ENCODE data around the gene OR1F1. TPM values are rescaled to one million over a fixed set of nuclear protein-coding genes. Genes with fewer than 3 reads are reported as not detected.
"Not testable (repeated sequence)": the region's sequence is repeated elsewhere in the genome, so short reads cannot be mapped to it uniquely, and the experiment has no call there.

Gene OR1F1
- total RNA-seq (2014; rRNA removed; shearing (Covaris generic)), result not detected in 2 replicates

DNA sequence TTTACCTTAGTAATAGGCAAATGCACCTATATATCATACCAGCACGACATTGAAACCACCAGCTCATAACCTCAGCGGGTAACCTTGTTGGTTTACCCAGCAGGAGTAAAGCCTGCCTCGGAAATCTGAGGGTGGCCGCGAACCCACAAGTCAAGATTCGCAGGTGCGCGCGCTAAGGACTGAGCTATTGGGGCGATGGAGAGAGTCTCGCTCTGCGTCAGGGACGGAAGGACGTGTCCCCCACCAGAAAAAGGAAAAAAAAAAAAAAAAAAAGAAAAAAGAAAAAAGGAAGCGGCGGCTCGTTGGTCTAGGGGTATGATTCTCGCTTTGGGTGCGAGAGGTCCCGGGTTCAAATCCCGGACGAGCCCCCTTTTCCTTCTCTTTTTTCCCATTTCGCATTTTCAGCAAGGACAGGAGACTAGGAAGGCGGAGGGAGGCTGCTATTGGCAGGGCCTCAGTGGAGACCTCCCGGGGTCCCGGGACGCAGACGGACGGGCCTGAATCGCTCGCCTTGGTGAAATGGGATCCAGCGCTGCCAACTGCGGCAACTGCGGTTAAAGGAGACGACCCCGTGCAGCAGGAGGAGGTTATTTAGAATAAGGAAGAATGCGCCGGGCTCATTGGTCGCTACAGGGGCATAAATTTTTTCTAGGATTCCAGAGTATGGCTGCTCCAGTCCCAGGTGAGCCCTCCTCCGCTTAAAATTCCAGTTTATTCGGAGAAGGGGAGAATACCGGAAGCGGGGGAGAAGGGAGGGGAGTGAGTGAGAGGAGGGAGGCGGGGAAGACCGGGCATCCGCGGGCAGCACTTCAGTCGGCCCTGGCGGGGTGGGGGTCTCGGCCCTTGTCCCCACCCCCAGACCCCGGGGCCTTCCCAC is at the start of gene OR1F1:
Gene OR1F1, plus strand, starts transcription at position 407 of the 877 bp plus-strand sequence.
- in situ Hi-C loops (cut with HindIII; ENCODE audit: low sequenced_read_pairs), result no loop called here
- peak; percentile 65 for DNase-seq (ENCODE audit: low spot score)

DNA sequence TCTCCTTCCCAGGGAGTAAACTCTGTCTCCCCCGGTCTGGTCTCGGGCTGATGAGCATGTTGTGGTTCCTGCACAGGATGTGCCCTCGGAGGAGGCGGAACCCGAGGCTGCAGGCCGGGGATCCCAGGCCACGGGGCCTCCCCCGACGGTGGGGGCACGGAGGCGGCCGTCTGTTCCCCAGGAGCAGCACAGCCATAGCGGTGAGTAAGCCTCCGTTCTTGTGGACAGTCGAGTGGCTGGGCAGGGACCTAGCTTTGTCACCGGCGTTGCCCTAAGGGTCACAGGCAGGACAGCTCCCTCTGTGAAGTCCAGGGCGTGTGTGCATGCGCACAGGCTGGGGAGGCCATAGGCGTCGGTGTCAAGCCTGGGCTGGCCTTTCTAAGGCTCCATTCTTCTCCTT is 49.7 kb upstream of the OR1F1 start:
- no peak for DNase-seq (ENCODE audit: low spot score)
- in situ Hi-C loops (cut with HindIII; ENCODE audit: low sequenced_read_pairs), result no loop called here

- in situ Hi-C loops (cut with HindIII; ENCODE audit: low sequenced_read_pairs), result no loop called here
- no peak for DNase-seq (ENCODE audit: low spot score)
These were observed 49.1 kb upstream of the OR1F1 start for GRCh38 chr16:3138823-3139426.

GRCh38 chr16:3139561-3139960 is 48.4 kb upstream of the OR1F1 start:
- DNase-seq (ENCODE audit: low spot score); in situ Hi-C loops (cut with HindIII; ENCODE audit: low sequenced_read_pairs): not testable (repeated sequence)

DNA sequence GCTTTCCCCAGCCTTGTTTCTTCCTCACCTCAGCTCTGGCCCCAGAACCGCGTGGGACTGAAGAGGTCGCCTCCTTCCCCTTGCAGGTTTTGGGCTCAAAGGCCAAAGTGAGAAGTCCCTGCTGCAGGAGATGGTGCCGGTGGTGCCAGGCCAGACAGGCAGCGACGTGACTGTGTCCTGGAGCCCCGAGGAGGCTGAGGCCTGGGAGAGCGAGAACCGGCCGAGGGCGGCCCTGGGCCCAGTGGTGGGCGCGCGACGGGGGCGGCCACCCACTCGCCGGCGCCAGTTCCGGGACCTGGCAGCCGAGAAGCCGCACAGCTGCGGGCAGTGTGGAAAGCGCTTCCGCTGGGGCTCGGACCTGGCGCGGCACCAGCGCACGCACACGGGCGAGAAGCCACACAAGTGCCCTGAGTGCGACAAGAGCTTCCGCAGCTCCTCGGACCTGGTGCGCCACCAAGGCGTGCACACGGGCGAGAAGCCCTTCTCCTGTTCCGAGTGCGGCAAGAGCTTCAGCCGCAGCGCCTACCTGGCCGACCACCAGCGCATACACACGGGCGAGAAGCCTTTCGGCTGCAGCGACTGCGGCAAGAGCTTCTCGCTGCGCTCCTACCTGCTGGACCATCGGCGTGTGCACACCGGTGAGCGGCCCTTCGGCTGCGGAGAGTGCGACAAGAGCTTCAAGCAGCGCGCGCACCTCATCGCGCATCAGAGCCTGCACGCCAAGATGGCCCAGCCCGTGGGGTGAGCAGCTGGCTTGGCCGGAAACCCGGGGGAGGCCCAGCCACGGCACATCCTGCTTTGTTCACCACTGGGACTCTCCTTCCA is 47.2 kb upstream of the OR1F1 start:
- in situ Hi-C loops (cut with HindIII; ENCODE audit: low sequenced_read_pairs), result no loop called here
- DNase-seq (ENCODE audit: low spot score), result no peak

- in situ Hi-C loops (cut with HindIII; ENCODE audit: low sequenced_read_pairs), result no loop called here
- DNase-seq (ENCODE audit: low spot score), result no peak
These were observed 46.2 kb upstream of the OR1F1 start for GRCh38 chr16:3141781-3142311.

GRCh38 chr16:3142327-3142726 is 45.7 kb upstream of the OR1F1 start:
- in situ Hi-C loops (cut with HindIII; ENCODE audit: low sequenced_read_pairs), result no loop called here
- DNase-seq (ENCODE audit: low spot score), result no peak

DNA sequence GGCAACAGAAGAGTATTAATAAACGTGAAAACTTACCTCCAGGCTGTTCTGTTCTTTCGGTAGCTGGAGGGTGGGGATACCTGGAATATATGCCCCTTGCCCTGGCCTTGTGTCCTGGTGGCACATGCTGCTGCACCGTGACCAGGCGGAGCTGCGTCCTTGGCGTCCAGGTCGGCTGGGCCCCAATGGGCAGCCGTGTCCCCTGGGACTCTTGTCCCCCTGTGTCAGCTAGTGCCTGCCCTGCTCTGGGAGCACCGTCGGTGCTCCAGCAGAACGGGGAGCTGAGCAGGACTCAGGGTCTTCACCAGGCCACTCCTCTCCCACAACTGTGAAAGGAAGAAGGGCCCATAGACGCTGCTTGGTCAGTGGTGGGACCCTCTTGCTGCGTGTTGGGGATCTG is 45.2 kb upstream of the OR1F1 start:
- DNase-seq (ENCODE audit: low spot score), result no peak
- in situ Hi-C loops (cut with HindIII; ENCODE audit: low sequenced_read_pairs), result no loop called here

DNA sequence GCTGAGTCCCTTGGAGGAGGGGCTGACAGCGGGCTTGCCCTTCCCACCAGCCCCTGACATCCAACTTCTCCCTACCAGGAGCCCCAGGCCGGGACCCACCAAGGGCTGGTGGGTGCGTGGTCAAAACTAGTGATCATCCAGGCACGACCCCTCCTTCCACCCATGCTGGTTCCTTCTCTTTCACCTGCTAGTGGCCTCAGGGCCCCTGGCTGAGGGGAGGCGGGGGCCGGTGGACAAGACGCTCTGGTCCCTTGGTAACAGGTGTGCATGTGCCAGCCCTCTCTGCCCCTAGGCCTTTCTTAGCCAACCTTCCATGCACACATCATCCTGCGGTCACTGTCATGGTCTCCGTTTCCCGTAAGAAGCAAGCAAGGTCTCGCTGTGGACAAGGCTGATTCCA is 44.8 kb upstream of the OR1F1 start:
- DNase-seq (ENCODE audit: low spot score), result no peak
- in situ Hi-C loops (cut with HindIII; ENCODE audit: low sequenced_read_pairs), result no loop called here

- in situ Hi-C loops (cut with HindIII; ENCODE audit: low sequenced_read_pairs), result no loop called here
- DNase-seq (ENCODE audit: low spot score), result peak; percentile 98
These were observed 44.2 kb upstream of the OR1F1 start for GRCh38 chr16:3143598-3144320.

- in situ Hi-C loops (cut with HindIII; ENCODE audit: low sequenced_read_pairs), result no loop called here
- no peak for DNase-seq (ENCODE audit: low spot score)
These were observed 43.6 kb upstream of the OR1F1 start for GRCh38 chr16:3144321-3144983.

DNA sequence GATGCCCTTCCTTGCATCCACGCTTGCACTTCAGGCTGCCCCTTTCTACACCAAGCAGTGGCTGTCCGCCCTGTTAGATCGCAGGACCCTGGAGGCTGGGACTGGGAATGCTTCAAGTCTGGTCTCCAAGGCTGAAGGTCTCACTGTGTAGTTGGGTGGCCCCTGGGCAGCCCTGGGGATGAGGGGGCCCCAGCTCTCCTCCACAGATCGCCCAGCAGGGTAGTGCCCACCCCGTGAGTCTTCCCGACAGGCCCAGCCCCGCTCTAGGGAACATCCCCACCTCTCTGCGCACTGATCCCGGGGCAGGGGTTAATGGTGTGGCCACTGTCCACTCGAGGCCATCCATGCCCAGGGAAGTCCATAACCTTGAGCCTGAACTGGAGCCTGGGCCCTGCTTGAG is 42.9 kb upstream of the OR1F1 start:
- DNase-seq (ENCODE audit: low spot score), result no peak
- in situ Hi-C loops (cut with HindIII; ENCODE audit: low sequenced_read_pairs), result loop anchor here (5.0 kb wide), 1 partner anchor 83 kb away; no protein-coding TSS in a partner anchor

GRCh38 chr16:3145660-3146059 is 42.3 kb upstream of the OR1F1 start:
- in situ Hi-C loops (cut with HindIII; ENCODE audit: low sequenced_read_pairs), result loop anchor here (5.0 kb wide), 1 partner anchor 83 kb away; no protein-coding TSS in a partner anchor
- no peak for DNase-seq (ENCODE audit: low spot score)

- in situ Hi-C loops (cut with HindIII; ENCODE audit: low sequenced_read_pairs), result loop anchor here (5.0 kb wide), 1 partner anchor 85 kb away; no protein-coding TSS in a partner anchor
- DNase-seq (ENCODE audit: low spot score), result no peak
These were observed 40.8 kb upstream of the OR1F1 start for GRCh38 chr16:3147046-3147756.

GRCh38 chr16:3147757-3148104 is 40.3 kb upstream of the OR1F1 start:
- in situ Hi-C loops (cut with HindIII; ENCODE audit: low sequenced_read_pairs), result loop anchor here (5.0 kb wide), 1 partner anchor 85 kb away; no protein-coding TSS in a partner anchor
- DNase-seq (ENCODE audit: low spot score), result no peak

DNA sequence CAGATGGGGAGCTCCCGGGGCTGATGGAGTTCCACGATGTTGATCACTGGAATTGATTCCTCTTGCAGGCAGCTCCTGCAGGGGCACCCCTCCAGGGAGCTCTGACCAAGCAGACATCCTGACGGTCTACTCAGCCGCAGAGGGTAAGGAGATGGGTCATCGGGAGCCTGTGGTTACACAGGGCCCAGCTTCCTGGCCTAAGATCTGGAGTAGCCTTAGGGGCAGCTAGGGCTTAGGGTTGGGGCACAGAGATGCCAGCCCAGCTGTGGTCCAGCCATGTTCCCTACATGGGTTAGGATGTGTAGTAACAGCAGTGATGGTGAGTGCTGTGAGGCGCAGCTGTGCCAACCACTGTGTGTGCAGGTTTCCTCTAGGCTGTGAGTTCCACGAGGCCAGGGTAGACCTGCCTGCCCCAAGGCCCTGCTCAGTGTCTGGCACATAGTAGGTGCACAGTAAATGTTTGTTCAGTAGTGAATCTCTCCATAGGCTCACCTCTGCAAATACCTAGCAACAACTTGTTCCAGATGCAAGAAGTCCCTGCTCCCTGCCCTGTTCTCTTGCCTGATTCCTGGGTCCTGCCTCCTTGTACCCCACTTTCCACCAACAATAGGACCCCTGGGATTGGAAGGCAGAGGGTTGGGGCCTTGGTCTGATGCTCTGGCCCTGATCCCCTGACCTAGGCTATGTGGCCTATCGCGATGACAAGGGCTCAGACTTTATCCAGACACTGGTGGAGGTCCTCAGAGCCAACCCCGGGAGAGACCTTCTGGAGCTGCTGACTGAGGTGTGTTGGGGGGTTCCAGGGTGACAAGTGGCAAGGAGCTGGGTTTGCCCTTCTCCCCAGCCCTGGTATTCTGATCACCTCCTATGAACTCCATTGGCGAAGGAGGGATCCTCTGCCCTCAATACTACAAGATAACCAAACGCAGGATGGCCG is 39.5 kb upstream of the OR1F1 start:
- in situ Hi-C loops (cut with HindIII; ENCODE audit: low sequenced_read_pairs), result loop anchor here (5.0 kb wide), 1 partner anchor 86 kb away; no protein-coding TSS in a partner anchor
- no peak for DNase-seq (ENCODE audit: low spot score)

GRCh38 chr16:3149193-3149530 is 38.8 kb upstream of the OR1F1 start:
- no peak for DNase-seq (ENCODE audit: low spot score)
- in situ Hi-C loops (cut with HindIII; ENCODE audit: low sequenced_read_pairs), result loop anchor here (5.0 kb wide), 1 partner anchor 87 kb away; no protein-coding TSS in a partner anchor
